ENCODE data around the gene MT1HL1. TPM values are rescaled to one million over a fixed set of nuclear protein-coding genes. Genes with fewer than 3 reads are reported as not detected.

Gene MT1HL1
- polyA plus RNA-seq, 1 of the 3 experiments (the other 2 are of a cell fraction) = not detected

DNA sequence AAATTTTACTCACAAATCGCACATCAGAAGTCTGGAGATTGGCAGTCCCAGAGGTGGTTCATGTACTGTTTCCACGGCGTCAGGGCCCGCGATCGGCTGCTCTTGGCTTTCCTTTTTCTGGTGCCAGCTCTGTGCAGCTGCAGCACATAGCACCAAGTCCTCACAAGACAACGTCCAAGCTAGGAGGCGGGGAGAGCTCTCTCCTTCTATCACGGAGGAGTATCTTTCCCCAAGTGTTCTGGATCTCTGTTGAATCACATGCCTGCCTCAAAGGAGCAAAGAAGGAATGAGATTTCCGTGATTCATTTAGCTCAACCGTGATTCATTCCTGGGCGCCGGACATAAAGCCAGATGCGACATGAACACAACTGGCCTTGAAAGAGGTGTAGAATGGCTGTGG lies 25.5 kb downstream of the MT1HL1 start (continued):
- TF ChIP-seq NRF1 (IDR thresholded peaks at IDR 0.05; ENCODE audit: low read depth, low read length) = no peak
- TF ChIP-seq, protein P1, sequence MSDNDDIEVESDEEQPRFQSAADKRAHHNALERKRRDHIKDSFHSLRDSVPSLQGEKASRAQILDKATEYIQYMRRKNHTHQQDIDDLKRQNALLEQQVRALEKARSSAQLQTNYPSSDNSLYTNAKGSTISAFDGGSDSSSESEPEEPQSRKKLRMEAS (IDR thresholded peaks at IDR 0.05; ENCODE audit: low read depth) = no peak
- no peak for TF ChIP-seq SIN3A (IDR thresholded peaks at IDR 0.05; ENCODE audit: borderline replicate concordance, low read depth, low read length)
- TF ChIP-seq, protein P2, sequence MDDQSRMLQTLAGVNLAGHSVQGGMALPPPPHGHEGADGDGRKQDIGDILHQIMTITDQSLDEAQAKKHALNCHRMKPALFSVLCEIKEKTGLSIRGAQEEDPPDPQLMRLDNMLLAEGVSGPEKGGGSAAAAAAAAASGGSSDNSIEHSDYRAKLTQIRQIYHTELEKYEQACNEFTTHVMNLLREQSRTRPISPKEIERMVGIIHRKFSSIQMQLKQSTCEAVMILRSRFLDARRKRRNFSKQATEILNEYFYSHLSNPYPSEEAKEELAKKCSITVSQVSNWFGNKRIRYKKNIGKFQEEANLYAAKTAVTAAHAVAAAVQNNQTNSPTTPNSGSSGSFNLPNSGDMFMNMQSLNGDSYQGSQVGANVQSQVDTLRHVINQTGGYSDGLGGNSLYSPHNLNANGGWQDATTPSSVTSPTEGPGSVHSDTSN (IDR thresholded peaks at IDR 0.05) = no peak
- no peak for TF ChIP-seq SMC3 (IDR thresholded peaks at IDR 0.05; ENCODE audit: low read depth, low read length)
- TF ChIP-seq NFIC (IDR thresholded peaks at IDR 0.05; ENCODE audit: borderline replicate concordance) = no peak
- TF ChIP-seq FOXJ3 (CRISPR knock-in tag; IDR thresholded peaks at IDR 0.05) = no peak
- no peak for TF ChIP-seq ELF1 (IDR thresholded peaks at IDR 0.05)
- TF ChIP-seq YY1 (IDR thresholded peaks at IDR 0.05; ENCODE audit: low read depth) = no peak
- no peak for TF ChIP-seq TCF12 (IDR thresholded peaks at IDR 0.05)
- TF ChIP-seq GABPA (IDR thresholded peaks at IDR 0.05; ENCODE audit: low read depth) = no peak
- TF ChIP-seq CHD2 (IDR thresholded peaks at IDR 0.05; ENCODE audit: low read length, partially characterized antibody) = no peak
- TF ChIP-seq, protein P3, sequence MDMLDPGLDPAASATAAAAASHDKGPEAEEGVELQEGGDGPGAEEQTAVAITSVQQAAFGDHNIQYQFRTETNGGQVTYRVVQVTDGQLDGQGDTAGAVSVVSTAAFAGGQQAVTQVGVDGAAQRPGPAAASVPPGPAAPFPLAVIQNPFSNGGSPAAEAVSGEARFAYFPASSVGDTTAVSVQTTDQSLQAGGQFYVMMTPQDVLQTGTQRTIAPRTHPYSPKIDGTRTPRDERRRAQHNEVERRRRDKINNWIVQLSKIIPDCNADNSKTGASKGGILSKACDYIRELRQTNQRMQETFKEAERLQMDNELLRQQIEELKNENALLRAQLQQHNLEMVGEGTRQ (IDR thresholded peaks at IDR 0.05; ENCODE audit: borderline replicate concordance, low read depth, low read length) = no peak
- TF ChIP-seq, protein P4, sequence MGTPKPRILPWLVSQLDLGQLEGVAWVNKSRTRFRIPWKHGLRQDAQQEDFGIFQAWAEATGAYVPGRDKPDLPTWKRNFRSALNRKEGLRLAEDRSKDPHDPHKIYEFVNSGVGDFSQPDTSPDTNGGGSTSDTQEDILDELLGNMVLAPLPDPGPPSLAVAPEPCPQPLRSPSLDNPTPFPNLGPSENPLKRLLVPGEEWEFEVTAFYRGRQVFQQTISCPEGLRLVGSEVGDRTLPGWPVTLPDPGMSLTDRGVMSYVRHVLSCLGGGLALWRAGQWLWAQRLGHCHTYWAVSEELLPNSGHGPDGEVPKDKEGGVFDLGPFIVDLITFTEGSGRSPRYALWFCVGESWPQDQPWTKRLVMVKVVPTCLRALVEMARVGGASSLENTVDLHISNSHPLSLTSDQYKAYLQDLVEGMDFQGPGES (IDR thresholded peaks at IDR 0.05; ENCODE audit: low read depth, low read length) = no peak
- no peak for TF ChIP-seq JUND (IDR thresholded peaks at IDR 0.05)
- TF ChIP-seq, protein P5, sequence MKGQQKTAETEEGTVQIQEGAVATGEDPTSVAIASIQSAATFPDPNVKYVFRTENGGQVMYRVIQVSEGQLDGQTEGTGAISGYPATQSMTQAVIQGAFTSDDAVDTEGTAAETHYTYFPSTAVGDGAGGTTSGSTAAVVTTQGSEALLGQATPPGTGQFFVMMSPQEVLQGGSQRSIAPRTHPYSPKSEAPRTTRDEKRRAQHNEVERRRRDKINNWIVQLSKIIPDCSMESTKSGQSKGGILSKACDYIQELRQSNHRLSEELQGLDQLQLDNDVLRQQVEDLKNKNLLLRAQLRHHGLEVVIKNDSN (IDR thresholded peaks at IDR 0.05; ENCODE audit: borderline replicate concordance, low read depth) = no peak
- no peak for TF ChIP-seq MXI1 (IDR thresholded peaks at IDR 0.05; ENCODE audit: low read depth, low read length)

DNA sequence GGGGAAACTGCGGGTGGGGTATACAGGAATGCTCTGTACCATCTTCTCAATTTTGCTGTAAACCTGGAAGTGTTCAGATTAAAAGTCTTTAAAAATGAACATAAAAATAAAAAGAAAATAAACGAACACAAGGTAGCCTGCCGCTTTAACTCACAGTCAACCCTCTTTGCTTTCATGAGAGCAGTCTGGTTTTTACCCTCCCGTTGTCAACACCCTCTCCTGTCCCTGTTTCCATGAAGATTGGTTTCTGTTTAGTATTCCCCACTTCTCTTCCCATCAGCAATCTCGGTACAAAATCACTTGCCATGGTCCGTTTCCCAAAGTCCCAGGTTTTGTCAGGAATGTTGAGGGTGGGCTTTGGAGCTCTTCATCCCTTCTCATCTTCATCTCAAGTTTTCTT lies 28.8 kb downstream of the MT1HL1 start:
- no peak overlapping the region for H3K4me2 ChIP-seq
- POLR2A ChIA-PET = no interaction called here
- DNase-seq = no peak
- H3F3A ChIP-seq (replicated peaks; ENCODE audit: insufficient read depth) = no peaks in the 10 kb centered on the region
- 0 out of 2 replicates have a peak, but pooled peaks cover 3% of the 10 kb centered on the region for H3K9me3 ChIP-seq
- H3K4me1 ChIP-seq (ENCODE audit: control insufficient read depth in 1 of 2, insufficient read depth in 2 of 2, low read depth in 1 of 2, low read length in 1 of 2) = no peaks in the 10 kb centered on the region
- CTCF ChIA-PET = no interaction called here
- TF ChIP-seq RAD21 (IDR thresholded peaks at IDR 0.05; ENCODE audit: low read length) (no peak), ELF1 (IDR thresholded peaks at IDR 0.05) (no peak), MXI1 (IDR thresholded peaks at IDR 0.05; ENCODE audit: low read depth, low read length) (no peak), CHD2 (IDR thresholded peaks at IDR 0.05; ENCODE audit: low read length, partially characterized antibody) (no peak), SMC3 (IDR thresholded peaks at IDR 0.05; ENCODE audit: low read depth, low read length) (no peak), MEF2A (IDR thresholded peaks at IDR 0.05; ENCODE audit: borderline replicate concordance, low read depth) (no peak), GATA2 (CRISPR knock-in tag; IDR thresholded peaks at IDR 0.05) (no peak), JUND (IDR thresholded peaks at IDR 0.05) (no peak), POLR2AphosphoS5 (IDR thresholded peaks at IDR 0.05; ENCODE audit: low read depth, low read length) (no peak), NFIC (IDR thresholded peaks at IDR 0.05; ENCODE audit: borderline replicate concordance) (no peak), FOXM1 (IDR thresholded peaks at IDR 0.05; ENCODE audit: low read depth) (no peak)
- TF ChIP-seq, protein P6, sequence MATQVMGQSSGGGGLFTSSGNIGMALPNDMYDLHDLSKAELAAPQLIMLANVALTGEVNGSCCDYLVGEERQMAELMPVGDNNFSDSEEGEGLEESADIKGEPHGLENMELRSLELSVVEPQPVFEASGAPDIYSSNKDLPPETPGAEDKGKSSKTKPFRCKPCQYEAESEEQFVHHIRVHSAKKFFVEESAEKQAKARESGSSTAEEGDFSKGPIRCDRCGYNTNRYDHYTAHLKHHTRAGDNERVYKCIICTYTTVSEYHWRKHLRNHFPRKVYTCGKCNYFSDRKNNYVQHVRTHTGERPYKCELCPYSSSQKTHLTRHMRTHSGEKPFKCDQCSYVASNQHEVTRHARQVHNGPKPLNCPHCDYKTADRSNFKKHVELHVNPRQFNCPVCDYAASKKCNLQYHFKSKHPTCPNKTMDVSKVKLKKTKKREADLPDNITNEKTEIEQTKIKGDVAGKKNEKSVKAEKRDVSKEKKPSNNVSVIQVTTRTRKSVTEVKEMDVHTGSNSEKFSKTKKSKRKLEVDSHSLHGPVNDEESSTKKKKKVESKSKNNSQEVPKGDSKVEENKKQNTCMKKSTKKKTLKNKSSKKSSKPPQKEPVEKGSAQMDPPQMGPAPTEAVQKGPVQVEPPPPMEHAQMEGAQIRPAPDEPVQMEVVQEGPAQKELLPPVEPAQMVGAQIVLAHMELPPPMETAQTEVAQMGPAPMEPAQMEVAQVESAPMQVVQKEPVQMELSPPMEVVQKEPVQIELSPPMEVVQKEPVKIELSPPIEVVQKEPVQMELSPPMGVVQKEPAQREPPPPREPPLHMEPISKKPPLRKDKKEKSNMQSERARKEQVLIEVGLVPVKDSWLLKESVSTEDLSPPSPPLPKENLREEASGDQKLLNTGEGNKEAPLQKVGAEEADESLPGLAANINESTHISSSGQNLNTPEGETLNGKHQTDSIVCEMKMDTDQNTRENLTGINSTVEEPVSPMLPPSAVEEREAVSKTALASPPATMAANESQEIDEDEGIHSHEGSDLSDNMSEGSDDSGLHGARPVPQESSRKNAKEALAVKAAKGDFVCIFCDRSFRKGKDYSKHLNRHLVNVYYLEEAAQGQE (IDR thresholded peaks at IDR 0.05; ENCODE audit: low read depth, low read length) = no peak
- TF ChIP-seq, protein P7, sequence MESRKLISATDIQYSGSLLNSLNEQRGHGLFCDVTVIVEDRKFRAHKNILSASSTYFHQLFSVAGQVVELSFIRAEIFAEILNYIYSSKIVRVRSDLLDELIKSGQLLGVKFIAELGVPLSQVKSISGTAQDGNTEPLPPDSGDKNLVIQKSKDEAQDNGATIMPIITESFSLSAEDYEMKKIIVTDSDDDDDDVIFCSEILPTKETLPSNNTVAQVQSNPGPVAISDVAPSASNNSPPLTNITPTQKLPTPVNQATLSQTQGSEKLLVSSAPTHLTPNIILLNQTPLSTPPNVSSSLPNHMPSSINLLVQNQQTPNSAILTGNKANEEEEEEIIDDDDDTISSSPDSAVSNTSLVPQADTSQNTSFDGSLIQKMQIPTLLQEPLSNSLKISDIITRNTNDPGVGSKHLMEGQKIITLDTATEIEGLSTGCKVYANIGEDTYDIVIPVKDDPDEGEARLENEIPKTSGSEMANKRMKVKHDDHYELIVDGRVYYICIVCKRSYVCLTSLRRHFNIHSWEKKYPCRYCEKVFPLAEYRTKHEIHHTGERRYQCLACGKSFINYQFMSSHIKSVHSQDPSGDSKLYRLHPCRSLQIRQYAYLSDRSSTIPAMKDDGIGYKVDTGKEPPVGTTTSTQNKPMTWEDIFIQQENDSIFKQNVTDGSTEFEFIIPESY (IDR thresholded peaks at IDR 0.05; ENCODE audit: borderline replicate concordance, low read depth) = no peak
- WGBS (ENCODE audit: low lambda C conversion rate) = 39% methylated on average over 6 of the region's 6 CpGs
- no peaks in the 10 kb centered on the region for H4K20me1 ChIP-seq (ENCODE audit: insufficient read depth)
- no peaks in the 10 kb centered on the region for H3K27me3 ChIP-seq (ENCODE audit: insufficient read depth)
- H3K4me3 ChIP-seq (ENCODE audit: low read depth in 2 of 2, low read length in 1 of 2) = no peak overlapping the region
- H3K9me2 ChIP-seq = no peaks in the 10 kb centered on the region
- H3K27ac ChIP-seq (ENCODE audit: low read depth in 2 of 2, low read length in 1 of 2) = no peak overlapping the region
- no peaks in the 10 kb centered on the region for H3K79me2 ChIP-seq (ENCODE audit: insufficient read depth)
- no peaks in the 10 kb centered on the region for H3K36me3 ChIP-seq (replicated peaks in 1 of 2; ENCODE audit: control insufficient read depth in 1 of 2, insufficient read depth in 2 of 2, low read length in 1 of 2)
- H2AFZ ChIP-seq (ENCODE audit: low read depth) = no peak overlapping the region
- no peak overlapping the region for H3K9ac ChIP-seq
